ENCODE results near the gene SELPLG. TPM values are rescaled to one million over a fixed set of nuclear protein-coding genes. Genes with fewer than 3 reads are reported as not detected.
A peak's percentile ranks its signal among the peaks of the same experiment; 100 is the strongest.
"Not testable (repeated sequence)": the region's sequence is repeated elsewhere in the genome, so short reads cannot be mapped to it uniquely, and the experiment has no call there.

Gene SELPLG
- total RNA-seq, 1 donor from 2014 or later, result 3.1 TPM

GRCh38 chr12:108582978-108583770 is 50.5 kb downstream of the SELPLG start:
- no peak for DNase-seq (ENCODE audit: low spot score)
- intact Hi-C loops (cut with DNase I), result no loop called here

DNA sequence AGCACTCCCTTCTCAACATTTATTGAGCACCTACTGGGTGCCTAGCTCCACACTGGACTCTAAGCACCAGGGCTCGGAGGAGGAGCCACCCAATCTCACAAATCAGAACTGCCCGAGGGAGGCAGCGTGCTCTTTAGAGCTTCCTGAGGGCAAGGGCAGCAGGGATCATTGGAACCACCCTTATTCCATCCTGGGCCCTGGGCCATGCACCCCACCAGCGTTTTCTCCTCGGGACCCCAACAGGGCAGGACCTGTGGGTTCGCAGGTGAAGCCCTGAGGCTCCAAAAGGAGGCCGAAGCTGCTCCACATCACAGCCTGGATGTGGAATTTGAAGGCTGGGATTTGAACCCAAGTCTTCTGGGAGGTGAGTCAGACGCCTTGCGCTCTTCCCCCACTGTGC is 51.2 kb downstream of the SELPLG start:
- intact Hi-C loops (cut with DNase I), result no loop called here
- no peak for DNase-seq (ENCODE audit: low spot score)

DNA sequence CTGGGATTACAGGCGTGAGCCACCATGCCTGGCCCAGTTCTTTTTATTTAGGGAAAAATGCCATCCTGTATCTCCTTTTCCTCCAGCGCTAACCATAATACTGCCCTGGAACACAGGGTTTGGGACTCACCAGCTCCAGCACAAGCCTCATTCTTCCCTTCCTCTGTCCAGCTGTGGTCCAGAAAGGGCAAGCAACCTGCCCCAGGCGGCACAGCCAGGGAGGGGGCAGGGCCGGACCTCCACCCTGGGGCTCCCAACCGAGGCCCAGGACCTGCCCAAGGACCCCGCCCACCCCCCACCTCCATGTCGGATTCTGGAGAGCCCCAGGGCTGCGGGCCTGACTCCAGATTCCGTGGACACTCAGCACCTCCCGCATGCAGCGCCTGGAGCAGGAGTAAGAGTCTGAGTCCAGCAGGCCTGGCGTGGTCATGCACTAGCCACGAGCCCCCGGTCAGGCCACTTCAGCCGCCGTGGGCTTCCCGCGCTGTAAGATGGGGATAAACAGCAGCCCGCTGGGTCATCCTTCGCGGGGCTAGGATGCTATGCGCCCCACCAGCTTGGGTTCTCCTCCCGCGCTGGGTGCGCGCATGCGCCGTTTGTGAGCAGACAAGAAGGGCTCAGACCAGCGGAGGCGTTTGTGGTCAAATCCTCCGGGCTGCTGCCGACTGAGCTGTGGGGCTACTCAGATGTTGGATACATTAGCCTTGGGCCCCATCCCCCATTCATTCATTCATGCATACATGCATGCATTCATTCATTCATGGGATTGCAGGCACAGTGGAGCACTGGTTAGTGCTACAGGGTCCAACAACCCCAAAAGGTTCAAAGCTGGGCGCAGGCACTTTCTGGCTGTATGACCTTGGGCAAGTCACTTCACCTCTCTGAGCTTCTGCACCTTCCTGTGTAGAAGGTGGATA is 52.1 kb downstream of the SELPLG start:
- no peak for DNase-seq (ENCODE audit: low spot score)
- intact Hi-C loops (cut with DNase I), result no loop called here

DNA sequence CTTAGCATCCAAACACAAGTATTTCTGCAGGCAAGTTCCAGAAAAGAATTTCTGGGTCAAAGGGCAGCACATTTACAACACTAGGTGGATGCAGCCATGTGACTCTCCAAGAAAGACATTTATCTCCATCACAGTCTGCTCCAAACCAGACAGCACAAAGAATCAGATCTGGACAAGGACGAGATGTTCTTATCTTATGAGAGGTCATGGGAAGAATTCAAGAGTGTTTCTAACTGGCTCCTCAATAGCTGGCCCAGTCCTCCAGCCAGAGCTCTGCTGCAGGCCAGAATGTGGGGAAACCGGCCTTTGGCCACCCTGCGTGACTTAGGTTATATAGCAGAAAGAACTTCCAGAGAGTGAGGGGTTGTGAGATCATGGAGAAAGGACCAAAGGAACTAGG is 53.2 kb downstream of the SELPLG start:
- intact Hi-C loops (cut with DNase I), result no loop called here
- no peak for DNase-seq (ENCODE audit: low spot score)

GRCh38 chr12:108578813-108579212 is 54.9 kb downstream of the SELPLG start:
- DNase-seq (ENCODE audit: low spot score), result no peak
- intact Hi-C loops (cut with DNase I), result no loop called here

DNA sequence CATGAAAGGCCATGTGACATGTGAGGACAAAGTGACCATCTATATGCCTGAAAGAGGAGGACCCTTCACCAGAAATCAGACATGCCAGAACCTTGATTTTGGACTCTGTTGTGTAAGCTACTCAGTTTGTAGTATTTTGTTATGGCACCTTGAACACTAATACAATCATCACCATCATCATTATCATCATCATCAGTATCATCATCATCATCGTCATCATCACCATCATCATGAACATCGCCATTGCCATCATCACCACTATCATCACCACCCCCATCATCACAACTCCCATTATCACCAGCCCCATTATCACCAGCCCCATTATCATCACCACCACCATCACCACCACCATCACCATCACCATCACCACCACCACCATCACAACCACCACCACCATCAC is 55.4 kb downstream of the SELPLG start:
- intact Hi-C loops (cut with DNase I), result no loop called here
- no peak for DNase-seq (ENCODE audit: low spot score)

GRCh38 chr12:108577458-108577857 is 56.2 kb downstream of the SELPLG start:
- intact Hi-C loops (cut with DNase I), result no loop called here

DNA sequence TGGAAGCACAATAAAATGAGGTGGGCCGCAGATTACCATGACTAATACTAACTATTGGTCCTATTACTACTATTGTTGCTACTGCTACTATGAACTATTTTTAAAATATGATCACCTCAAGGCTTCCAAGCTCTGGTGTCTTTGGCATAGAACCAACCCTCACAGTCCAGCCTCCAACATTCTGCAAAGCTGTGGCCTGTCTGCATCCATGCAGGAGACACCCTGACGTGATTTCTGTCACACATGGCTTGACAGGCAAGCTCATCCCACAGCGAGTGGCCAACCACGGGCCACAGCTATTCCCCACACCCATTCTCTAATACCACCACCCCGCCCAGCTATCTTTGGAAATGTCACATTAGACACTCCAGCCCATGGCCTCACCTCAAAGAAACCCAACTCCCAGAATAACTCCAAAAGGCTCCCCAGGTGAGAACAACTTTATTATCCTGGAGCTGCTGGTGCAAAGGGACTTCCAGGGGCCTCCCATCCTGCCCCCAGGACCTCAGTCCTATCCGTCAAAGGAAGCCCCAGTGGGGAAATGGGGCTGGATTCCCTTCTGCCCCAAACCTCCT is 56.9 kb downstream of the SELPLG start:
- DNase-seq (ENCODE audit: low spot score), result peak; percentile 36
- intact Hi-C loops (cut with DNase I), result no loop called here

More at GRCh38 chr12:108577458-108577857, 56.2 kb downstream of the SELPLG start:
- DNase-seq (ENCODE audit: low spot score), result no peak

DNA sequence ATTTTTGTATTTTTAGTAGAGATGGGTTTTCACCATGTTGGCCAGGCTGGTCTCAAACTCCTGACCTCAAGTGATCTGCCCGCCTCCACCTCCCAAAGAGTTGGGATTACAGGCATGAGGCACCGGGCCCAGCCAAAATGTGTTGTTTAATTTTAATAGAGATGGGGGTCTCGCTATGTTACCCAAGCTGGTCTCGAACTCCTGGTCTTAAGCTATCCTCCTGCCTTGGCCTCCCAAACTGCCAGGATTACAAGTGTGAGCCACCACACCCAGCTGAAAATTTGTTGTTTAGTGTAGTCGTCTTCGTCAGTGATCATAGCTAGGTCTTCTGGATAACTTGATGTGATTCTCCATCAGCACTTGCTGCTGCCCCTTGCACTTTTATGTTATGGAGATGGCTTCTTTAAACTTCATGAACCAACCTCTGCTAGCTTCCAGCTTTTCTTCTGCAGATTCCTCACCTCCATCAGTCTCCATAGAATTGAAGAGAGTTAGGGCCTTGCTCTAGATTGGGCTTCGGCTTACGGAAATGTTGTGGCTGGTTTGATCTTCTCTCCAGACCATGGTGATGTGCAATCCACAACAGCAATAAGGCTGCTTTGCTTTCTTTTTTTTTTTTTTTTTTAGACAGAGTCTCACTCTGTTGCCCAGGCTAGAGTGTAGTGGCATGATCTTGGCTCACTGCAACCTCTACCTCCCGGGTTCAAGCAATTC is 58.3 kb downstream of the SELPLG start:
- intact Hi-C loops (cut with DNase I), result no loop called here
- DNase-seq (ENCODE audit: low spot score), result peak; percentile 7

DNA sequence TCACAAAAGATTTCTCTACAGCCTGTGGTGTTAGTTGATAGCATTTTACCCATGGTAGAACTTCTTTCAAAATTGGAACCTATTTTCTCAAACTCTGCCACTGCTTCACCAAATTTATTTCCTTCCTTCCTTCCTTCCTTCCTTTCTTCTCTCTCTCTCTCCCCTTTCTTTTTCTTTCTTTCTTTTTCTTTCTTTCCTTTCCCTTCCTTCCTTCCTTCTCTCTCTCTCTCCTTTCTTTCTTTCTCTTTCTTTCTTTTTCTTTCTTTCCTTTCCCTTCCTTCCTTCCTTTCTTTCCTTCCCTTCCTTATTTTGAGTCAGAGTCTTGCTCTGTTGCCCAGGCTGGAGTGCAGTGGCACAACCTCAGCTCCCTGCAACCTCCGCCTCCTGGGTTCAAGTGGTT is 59.4 kb downstream of the SELPLG start:
- DNase-seq (ENCODE audit: low spot score); intact Hi-C loops (cut with DNase I): not testable (repeated sequence)

DNA sequence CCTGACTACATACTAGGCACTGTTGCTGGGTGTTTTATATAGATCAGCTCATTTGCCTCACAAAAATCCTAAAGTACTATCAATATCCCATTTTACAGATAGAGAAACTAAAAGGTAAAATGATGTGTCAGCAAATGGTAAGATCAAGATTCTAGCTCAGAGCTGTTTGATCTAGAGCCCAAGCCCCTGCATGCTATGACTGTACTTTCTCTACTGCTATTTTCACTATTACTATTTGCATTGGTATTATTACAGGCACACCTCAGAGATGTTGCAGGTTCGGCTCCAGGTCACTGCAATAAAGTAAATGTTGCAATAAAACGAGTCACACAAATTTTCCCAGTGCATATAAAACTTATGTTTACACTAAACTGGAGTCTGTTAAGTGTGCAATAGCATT is 60.4 kb downstream of the SELPLG start:
- intact Hi-C loops (cut with DNase I), result no loop called here
- DNase-seq (ENCODE audit: low spot score), result no peak

- intact Hi-C loops (cut with DNase I), result no loop called here
- peak; percentile 53 for DNase-seq (ENCODE audit: low spot score)
These were observed 61.4 kb downstream of the SELPLG start for GRCh38 chr12:108572166-108572790.

Small RNA genes lying within 50 kb of the gene (microRNA-seq; reads per million reads assigned to microRNA genes)
- not detected for gene MIR4496

Other genes with a start within 250 kb of the SELPLG start
- gene FICD, start 118.6 kb downstream of the SELPLG start, total RNA-seq, result 3.8 TPM
- 29.2 TPM for gene SART3, start 72.7 kb downstream of the SELPLG start, total RNA-seq
- gene ISCU, start 71.3 kb downstream of the SELPLG start, total RNA-seq, result 432 TPM
- gene TMEM119, start 35.8 kb downstream of the SELPLG start, total RNA-seq, result 3.4 TPM
- 74.7 TPM for gene CORO1C, start 97.6 kb upstream of the SELPLG start, total RNA-seq
- gene SSH1, start 223.7 kb upstream of the SELPLG start, total RNA-seq, result 50.6 TPM
- gene DAO, start 246.2 kb upstream of the SELPLG start, total RNA-seq, result not detected

Measured in cardiac septum (tissue), 1 donor.